MM.1S (cell line): Measurements from ENCODE around the gene SERTM1.

ENCODE experiments used
- DNase-seq: peaks from one replicate; pipeline ENCODE4 v3.0.0-alpha.2; 2015
- H2AFZ ChIP-seq: fragments of 300-600 bp; sonication (generic); 2 replicates; pipeline ENCODE4 v1.6.0; 2016; ENCODE audit warnings: antibody characterized with exemption, low read length
- H3F3A ChIP-seq: fragments of 300-600 bp; sonication (generic); 2 replicates; pipeline ENCODE4 v1.6.1; 2016; ENCODE audit warnings: mild to moderate bottlenecking, antibody characterized with exemption, low read length, moderate library complexity, mixed read lengths; ENCODE audit not compliant: insufficient read depth
- H3K27ac ChIP-seq: fragments of 300-600 bp; sonication (generic); 2 replicates; pipeline ENCODE4 v1.5.1; 2016; ENCODE audit warnings: mild to moderate bottlenecking, low read length
- H3K27me3 ChIP-seq: fragments of 300-600 bp; sonication (generic); replicated peaks from 2 replicates; pipeline ENCODE4 v1.6.0; 2016; ENCODE audit warnings: low read length; ENCODE audit not compliant: insufficient read depth
- H3K36me3 ChIP-seq: fragments of 300-600 bp; sonication (generic); replicated peaks from 2 replicates; pipeline ENCODE4 v1.6.1; 2016; ENCODE audit warnings: mild to moderate bottlenecking, low read length, mixed read lengths; ENCODE audit not compliant: insufficient read depth
- H3K4me1 ChIP-seq: fragments of 300-600 bp; sonication (generic); 2 replicates; pipeline ENCODE4 v1.6.1; 2016; ENCODE audit warnings: low read length, mixed read lengths
- H3K4me2 ChIP-seq: fragments of 300-600 bp; sonication (generic); 2 replicates; pipeline ENCODE4 v1.6.0; 2016; ENCODE audit warnings: low read depth, low read length
- H3K4me3 ChIP-seq: fragments of 300-600 bp; sonication (generic); 2 replicates; pipeline ENCODE4 v1.5.1; 2016; ENCODE audit warnings: low read length, mixed read lengths
- H3K79me2 ChIP-seq: fragments of 300-600 bp; sonication (generic); 2 replicates; pipeline ENCODE4 v1.6.1; 2016; ENCODE audit warnings: mixed run types, low read length, mixed read lengths
- H3K9ac ChIP-seq: fragments of 300-600 bp; sonication (generic); 2 replicates; pipeline ENCODE4 v1.6.1; 2016; ENCODE audit warnings: low read length, mixed read lengths
- H3K9me2 ChIP-seq: fragments of 300-600 bp; sonication (generic); replicated peaks from 2 replicates; pipeline ENCODE4 v1.6.1; 2016; ENCODE audit warnings: mild to moderate bottlenecking, low read length, mixed read lengths; ENCODE audit not compliant: insufficient read depth
- H3K9me3 ChIP-seq: fragments of 300-600 bp; sonication (generic); replicated peaks from 2 replicates; pipeline ENCODE4 v1.6.1; 2016; ENCODE audit warnings: mild to moderate bottlenecking, low read length, mixed read lengths; ENCODE audit not compliant: insufficient read depth
- H4K20me1 ChIP-seq: fragments of 300-600 bp; sonication (generic); 2 replicates; pipeline ENCODE4 v1.6.1; 2016; ENCODE audit warnings: mild to moderate bottlenecking, low read length, moderate library complexity, mixed read lengths; ENCODE audit not compliant: insufficient read depth
- EZH2 ChIP-seq: fragments of 300-600 bp; sonication (generic); optimal IDR thresholded peaks from 2 replicates; pipeline ENCODE3; 2017; ENCODE audit warnings: low read depth, mild to moderate bottlenecking, antibody characterized with exemption, low read length, mixed read lengths
- EZH2phosphoT487 ChIP-seq: fragments of 300-600 bp; sonication (generic); IDR thresholded peaks from 2 replicates; pipeline ENCODE4 v1.6.1; 2018; ENCODE audit warnings: antibody characterized with exemption, low read length
- TF ChIP-seq, protein P1 (sequence below): fragments of 300-600 bp; sonication (generic); IDR thresholded peaks from 2 replicates; pipeline ENCODE4 v1.5.1; 2016; ENCODE audit warnings: antibody characterized with exemption, low read length, mixed read lengths

The SERTM1 gene

DNA sequence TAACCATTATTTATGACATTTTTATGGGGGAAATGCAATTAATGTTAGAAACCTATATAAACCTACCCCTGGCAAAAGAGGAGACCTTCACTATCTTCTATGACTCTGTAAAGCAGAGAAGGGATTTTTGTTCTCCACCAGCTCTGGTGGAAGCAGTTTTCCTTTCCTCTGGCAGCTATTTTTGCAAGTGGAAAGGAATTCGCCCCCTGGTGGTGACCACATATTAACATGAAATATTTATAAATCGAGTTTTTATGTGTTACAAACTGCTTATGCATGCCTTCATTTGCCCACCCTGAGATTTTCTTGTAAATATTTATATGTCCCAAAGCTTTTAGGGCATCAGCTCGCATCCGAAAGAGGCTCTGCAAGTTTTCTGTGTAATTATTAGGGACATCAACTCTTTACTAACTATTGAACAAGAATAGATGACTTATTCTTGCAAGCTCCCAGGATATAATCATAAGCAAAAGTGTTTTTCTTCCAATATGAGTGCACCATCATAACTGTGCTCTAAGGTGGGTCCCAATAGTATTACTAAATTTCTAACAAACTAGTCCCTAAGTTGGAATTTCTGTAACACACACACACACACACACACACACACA lies 62.4 kb downstream of the SERTM1 start:
- no peaks in the 10 kb centered on the region for H4K20me1 ChIP-seq
- no peaks in the 10 kb centered on the region for H3K9me3 ChIP-seq
- H3K4me2 ChIP-seq: no peak overlapping the region
- H3K9ac ChIP-seq: no peak overlapping the region
- peak; percentile 14 for DNase-seq
- H3K36me3 ChIP-seq: no peaks in the 10 kb centered on the region
- H3K27ac ChIP-seq: no peak overlapping the region
- H3K79me2 ChIP-seq: no peaks in the 10 kb centered on the region
- H3K27me3 ChIP-seq: no peaks in the 10 kb centered on the region
- H3F3A ChIP-seq: no peaks in the 10 kb centered on the region
- no peaks in the 10 kb centered on the region for H3K4me1 ChIP-seq
- no peak for TF ChIP-seq EZH2phosphoT487
- no peak for TF ChIP-seq EZH2
- TF ChIP-seq, protein P1, sequence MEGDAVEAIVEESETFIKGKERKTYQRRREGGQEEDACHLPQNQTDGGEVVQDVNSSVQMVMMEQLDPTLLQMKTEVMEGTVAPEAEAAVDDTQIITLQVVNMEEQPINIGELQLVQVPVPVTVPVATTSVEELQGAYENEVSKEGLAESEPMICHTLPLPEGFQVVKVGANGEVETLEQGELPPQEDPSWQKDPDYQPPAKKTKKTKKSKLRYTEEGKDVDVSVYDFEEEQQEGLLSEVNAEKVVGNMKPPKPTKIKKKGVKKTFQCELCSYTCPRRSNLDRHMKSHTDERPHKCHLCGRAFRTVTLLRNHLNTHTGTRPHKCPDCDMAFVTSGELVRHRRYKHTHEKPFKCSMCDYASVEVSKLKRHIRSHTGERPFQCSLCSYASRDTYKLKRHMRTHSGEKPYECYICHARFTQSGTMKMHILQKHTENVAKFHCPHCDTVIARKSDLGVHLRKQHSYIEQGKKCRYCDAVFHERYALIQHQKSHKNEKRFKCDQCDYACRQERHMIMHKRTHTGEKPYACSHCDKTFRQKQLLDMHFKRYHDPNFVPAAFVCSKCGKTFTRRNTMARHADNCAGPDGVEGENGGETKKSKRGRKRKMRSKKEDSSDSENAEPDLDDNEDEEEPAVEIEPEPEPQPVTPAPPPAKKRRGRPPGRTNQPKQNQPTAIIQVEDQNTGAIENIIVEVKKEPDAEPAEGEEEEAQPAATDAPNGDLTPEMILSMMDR: peak; percentile 45
- H3K9me2 ChIP-seq: no peaks in the 10 kb centered on the region
- H3K4me3 ChIP-seq: no peak overlapping the region
- H2AFZ ChIP-seq: no peak overlapping the region

DNA sequence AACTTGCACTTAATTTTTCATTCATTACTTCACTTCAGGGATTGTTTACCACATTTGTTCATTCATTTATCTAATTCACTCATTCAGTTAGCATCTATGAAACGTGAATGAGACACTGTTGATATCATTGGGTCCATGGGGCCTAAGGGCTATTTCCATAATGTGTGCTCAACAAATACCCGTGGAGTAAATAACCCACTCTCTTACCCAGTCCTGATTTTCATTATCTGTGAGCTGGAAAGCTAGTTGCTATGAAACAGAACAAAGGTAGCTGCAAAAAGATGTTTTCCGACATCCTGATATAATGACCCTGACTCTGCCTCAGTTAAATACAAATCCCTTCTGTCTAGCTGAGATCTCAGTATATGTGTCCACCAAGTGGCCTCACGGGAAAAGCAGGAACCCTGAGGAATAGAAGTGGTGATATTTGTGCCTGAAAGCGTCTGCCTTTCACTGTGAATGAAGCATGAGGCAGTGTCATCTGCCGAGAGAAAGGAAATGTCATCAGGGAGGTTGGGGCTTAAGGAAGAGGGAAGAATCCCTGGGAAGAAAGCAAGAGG lies 63.8 kb downstream of the SERTM1 start:
- no peak for TF ChIP-seq EZH2phosphoT487
- TF ChIP-seq, protein P1: no peak
- no peak for TF ChIP-seq EZH2
- no peak overlapping the region for H3K4me3 ChIP-seq
- H3K4me2 ChIP-seq: no peak overlapping the region
- H3K9me3 ChIP-seq: no peaks in the 10 kb centered on the region
- no peaks in the 10 kb centered on the region for H3K27me3 ChIP-seq
- no peaks in the 10 kb centered on the region for H3K9me2 ChIP-seq
- no peaks in the 10 kb centered on the region for H3K36me3 ChIP-seq
- H3F3A ChIP-seq: no peaks in the 10 kb centered on the region
- no peak overlapping the region for H3K9ac ChIP-seq
- no peaks in the 10 kb centered on the region for H3K4me1 ChIP-seq
- no peaks in the 10 kb centered on the region for H3K79me2 ChIP-seq
- H2AFZ ChIP-seq: no peak overlapping the region
- no peaks in the 10 kb centered on the region for H4K20me1 ChIP-seq
- H3K27ac ChIP-seq: no peak overlapping the region
- no peak for DNase-seq

DNA sequence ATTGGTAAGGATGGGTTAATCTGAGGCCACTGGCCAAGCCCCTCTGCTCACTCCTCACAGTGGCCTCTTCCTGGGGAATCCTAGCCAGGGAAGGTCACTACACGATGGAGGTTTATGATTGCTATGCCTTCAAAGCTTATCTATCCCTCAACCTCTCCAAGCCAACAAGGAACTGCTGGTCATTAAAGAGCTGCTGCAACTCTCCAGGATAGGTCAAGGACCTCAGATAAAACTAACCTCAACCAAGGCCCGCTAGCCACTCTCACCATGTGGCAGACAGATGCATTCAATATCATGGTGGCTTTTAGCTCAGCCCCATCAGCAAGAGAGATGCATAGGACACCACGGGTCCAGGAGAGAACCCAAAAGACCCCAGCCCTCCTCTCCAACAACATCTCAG lies 71.6 kb downstream of the SERTM1 start:
- Histone ChIP-seq H3K9me3 (no peaks in the 10 kb centered on the region), H4K20me1 (no peaks in the 10 kb centered on the region), H3K4me2 (no peak overlapping the region), H3K79me2 (no peaks in the 10 kb centered on the region), H3K9ac (no peak overlapping the region), H3K27me3 (no peaks in the 10 kb centered on the region), H3K4me1 (no peaks in the 10 kb centered on the region), H3K36me3 (no peaks in the 10 kb centered on the region), H3K4me3 (no peak overlapping the region), H3K27ac (no peak overlapping the region), H2AFZ (no peak overlapping the region), H3F3A (no peaks in the 10 kb centered on the region), H3K9me2 (no peaks in the 10 kb centered on the region)
- DNase-seq: no peak
- TF ChIP-seq, protein P1: no peak
- no peak for TF ChIP-seq EZH2
- TF ChIP-seq EZH2phosphoT487: no peak
